Naive thymus-derived CD8-positive, alpha-beta T cell (primary cell): ENCODE data around the gene IQCC. TPM values are rescaled to one million over a fixed set of nuclear protein-coding genes. Genes with fewer than 3 reads are reported as not detected.

ENCODE experiments used
- ATAC-seq, 2 donors: fragments of 150-1000 bp; cut with Tn5 transposase in 1 of 2; sonication (Bioruptor Pico), chemical (Tn5 transposase) in 1 of 2; 1 replicate in 1 of 2; 2 replicates in 1 of 2; pipeline ENCODE4 v1.10.0; 2021; ENCODE audit warnings: mild to moderate bottlenecking in 2 of 2, moderate library complexity in 2 of 2
- POLR2A ChIA-PET: fragments of 350-600 bp; sonication (Branson Sonifier 250); formaldehyde crosslinking; loops from one replicate; lab custom pipeline; 2021; ENCODE audit warnings: antibody characterized with exemption; lab: Charles Lee
- DNase-seq, 10 donors: peaks; one replicate each; pipeline versions ENCODE4 v3.0.0 to v3.0.0-alpha.2; 2020 to 2022
- H3K27ac Mint-ChIP-seq, 10 donors: one replicate each; pipeline ENCODE4 v1.8.0; 2020 to 2022; ENCODE audit warnings: mild to moderate bottlenecking in 10 of 10, mixed read lengths in 10 of 10, moderate library complexity in 4 of 10, inconsistent platforms in 1 of 10
- H3K27me3 Mint-ChIP-seq, 5 donors: one replicate each; pipeline ENCODE4 v1.8.0; 2021 to 2022; ENCODE audit warnings: mixed read lengths in 5 of 5
- H3K36me3 Mint-ChIP-seq, 3 donors: one replicate each; pipeline ENCODE4 v1.8.0; 2020 to 2022; ENCODE audit warnings: mixed read lengths in 3 of 3, mild to moderate bottlenecking in 2 of 3, inconsistent platforms in 1 of 3
- H3K4me1 Mint-ChIP-seq, 4 donors: one replicate each; pipeline ENCODE4 v1.8.0; 2021 to 2022; ENCODE audit warnings: mixed read lengths in 4 of 4
- H3K4me3 Mint-ChIP-seq, 10 donors: one replicate each; pipeline ENCODE4 v1.8.0; 2020 to 2022; ENCODE audit warnings: mild to moderate bottlenecking in 10 of 10, mixed read lengths in 10 of 10, moderate library complexity in 6 of 10, inconsistent platforms in 1 of 10
- H3K9me3 Mint-ChIP-seq, 9 donors: one replicate each; pipeline ENCODE4 v1.8.0; 2020 to 2022; ENCODE audit warnings: mixed read lengths in 9 of 9, mild to moderate bottlenecking in 3 of 9, inconsistent platforms in 1 of 9, moderate library complexity in 1 of 9
- polyA plus RNA-seq, 3 donors: library from polyadenylated mRNA; unstranded; fragments of 300-500 nt; fragmentation: Illumina TruSeq; gene quantifications; one replicate each; pipeline ENCODE4 v1.2.3, GENCODE V29; 2021
- total RNA-seq, 8 experiments: library from RNA in 2 of 8; stranded (reverse) in 2 of 8; gene quantifications; one replicate each; pipeline ENCODE4 v1.2.3 and lab custom pipeline; 2021 to 2026

Gene IQCC
- total and polyA plus RNA-seq, 5 experiments from 2014 or later = 0.60 to 2.1 (median 0.92) TPM

- DNase-seq (peak; percentile 61 to 93 (median 84)), ATAC-seq (peak; percentile 74 to 85)
- Mint-ChIP-seq H3K36me3 (peaks cover 14 to 22% (median 16%) of the 10 kb centered on the region in 3 donors), H3K9me3 (no peaks in the 10 kb centered on the region), H3K27ac (peak overlapping the region; percentile 95 to 99 (median 98)), H3K27me3 (peaks cover 0 to 1% (median 0%) of the 10 kb centered on the region in 5 donors), H3K4me1 (peaks cover 35 to 87% (median 63%) of the 10 kb centered on the region in 4 donors), H3K4me3 (peak overlapping the region; percentile 94 to 100 (median 100))
- POLR2A ChIA-PET = interaction anchor here (0.8 to 50.5 kb wide), 21 partner anchors 6 to 401 kb away, joined by 3 to 2080 read pairs (median 5); partner anchors contain the start of genes BSDC1, CCDC28B, EIF3I and FAM167B
Measured at GRCh38 chr1:32249831-32250525, 44.5 kb downstream of the IQCC start.

- DNase-seq (peak; percentile 41 to 78 (median 61)), ATAC-seq (peak; percentile 32)
- Mint-ChIP-seq H3K9me3 (no peaks in the 10 kb centered on the region), H3K4me3 (peak within 1 kb of the TSS; percentile 94 to 100 (median 100)), H3K27ac (peak within 1 kb of the TSS; percentile 95 to 99 (median 98)), H3K4me1 (peaks cover 37 to 91% (median 66%) of the 10 kb centered on the region in 4 donors), H3K27me3 (peaks cover 0 to 1% (median 0%) of the 10 kb centered on the region in 5 donors), H3K36me3 (peaks cover 15 to 28% (median 16%) of the 10 kb centered on the region in 3 donors)
- POLR2A ChIA-PET = interaction anchor here (0.6 to 50.5 kb wide), 19 partner anchors 8 to 641 kb away, joined by 3 to 2080 read pairs (median 5); partner anchors contain the start of genes BSDC1, CCDC28B, EIF3I and FAM167B
Measured at GRCh38 chr1:32250893-32251716, 45.6 kb downstream of the IQCC start, which contains the start of gene LCK. LCK (plus strand) TSS chr1:32251265; CDS start chr1:32274330, 23,065 bp downstream.

GRCh38 chr1:32255072-32256071, 49.9 kb downstream of the IQCC start:
- DNase-seq (peak in 2 of 10 donors; percentile 55 to 61), ATAC-seq (peak; percentile 6 to 24)
- POLR2A ChIA-PET = interaction anchor here (0.7 to 50.5 kb wide), 8 partner anchors 12 to 139 kb away, joined by 3 to 2080 read pairs (median 8); partner anchors contain the start of genes BSDC1, EIF3I, FAM167B and HDAC1
- Mint-ChIP-seq H3K27ac (peak overlapping the region; percentile 86 to 99 (median 94)), H3K4me3 (peak overlapping the region; percentile 79 to 100 (median 88)), H3K27me3 (no peaks in the 10 kb centered on the region), H3K4me1 (peaks cover 30 to 80% (median 53%) of the 10 kb centered on the region in 4 donors), H3K36me3 (peaks cover 16 to 55% (median 29%) of the 10 kb centered on the region in 3 donors), H3K9me3 (no peaks in the 10 kb centered on the region)

- Mint-ChIP-seq H3K36me3 (peaks cover 14 to 57% (median 32%) of the 10 kb centered on the region in 3 donors), H3K4me1 (peaks cover 26 to 76% (median 53%) of the 10 kb centered on the region in 4 donors)
Measured at GRCh38 chr1:32256473-32257226, 51.2 kb downstream of the IQCC start.

GRCh38 chr1:32257227-32257508, 51.7 kb downstream of the IQCC start:
- DNase-seq (no peak), ATAC-seq (no peak)
- peaks cover 8 to 57% (median 30%) of the 10 kb centered on the region in 3 donors for H3K36me3 Mint-ChIP-seq
- no peaks in the 10 kb centered on the region for H3K27me3 Mint-ChIP-seq
- peaks cover 23 to 73% (median 54%) of the 10 kb centered on the region in 4 donors for H3K4me1 Mint-ChIP-seq
- H3K9me3 Mint-ChIP-seq = no peaks in the 10 kb centered on the region
- H3K4me3 Mint-ChIP-seq = peak overlapping the region; percentile 59 to 93 (median 86)
- POLR2A ChIA-PET = interaction anchor here (0.6 to 50.5 kb wide), 4 partner anchors 13 to 557 kb away, joined by 3 to 2080 read pairs (median 1042); partner anchors contain the start of genes EIF3I, FAM167B, HDAC1 and LCK
- H3K27ac Mint-ChIP-seq = peak overlapping the region; percentile 88 to 97 (median 95)

More at GRCh38 chr1:32256473-32257226, 51.2 kb downstream of the IQCC start:
- peak overlapping the region; percentile 59 to 93 (median 86) for H3K4me3 Mint-ChIP-seq
- no peaks in the 10 kb centered on the region for H3K27me3 Mint-ChIP-seq
- POLR2A ChIA-PET = interaction anchor here (0.6 to 50.5 kb wide), 8 partner anchors 13 to 557 kb away, joined by 3 to 2080 read pairs (median 8); partner anchors contain the start of genes EIF3I, FAM167B, HDAC1 and LCK
- H3K27ac Mint-ChIP-seq = peak overlapping the region; percentile 88 to 97 (median 95)
- peak; percentile 36 to 44 for ATAC-seq
- no peaks in the 10 kb centered on the region for H3K9me3 Mint-ChIP-seq
- DNase-seq = peak in 1 of 10 donors; percentile 46

Other genes with a start within 250 kb of the IQCC start
- 100 to 1,000 TPM; 121 to 130 TPM for gene KHDRBS1, start 191.8 kb upstream of the IQCC start, total RNA-seq
- gene KHDRBS1, start 191.8 kb upstream of the IQCC start, polyA plus RNA-seq = 100 to 1,000 TPM in 1 of 3 donors, 10 to 100 TPM in 2; 92.1 to 115 (median 99.2) TPM
- gene TMEM39B, start 132.7 kb upstream of the IQCC start, total RNA-seq = 10 to 100 TPM; 25.1 to 26.1 TPM
- 1 to 10 TPM; 2.4 to 4.8 (median 4.5) TPM for gene TMEM39B, start 132.7 kb upstream of the IQCC start, polyA plus RNA-seq
- 10 to 100 TPM; 59.5 to 66.4 TPM for gene KPNA6, start 97.6 kb upstream of the IQCC start, total RNA-seq
- gene KPNA6, start 97.6 kb upstream of the IQCC start, polyA plus RNA-seq = 10 to 100 TPM; 26.5 to 31.9 (median 28.3) TPM
- gene TXLNA, start 26.0 kb upstream of the IQCC start, total RNA-seq = 10 to 100 TPM; 35.7 to 36.0 TPM
- gene TXLNA, start 26.0 kb upstream of the IQCC start, polyA plus RNA-seq = 10 to 100 TPM; 19.0 to 28.3 (median 24.4) TPM
- gene CCDC28B, start 5.1 kb upstream of the IQCC start, total RNA-seq = 1 to 10 TPM; 6.5 to 7.0 TPM
- 10 to 100 TPM; 15.4 to 17.3 (median 16.3) TPM for gene CCDC28B, start 5.1 kb upstream of the IQCC start, polyA plus RNA-seq
- under 1 TPM in 1 of 2 experiments, not detected in 1; 0.22 TPM for gene DCDC2B, start 3.4 kb downstream of the IQCC start, total RNA-seq
- under 1 TPM in 1 of 3 donors, not detected in 2; 0.08 TPM for gene DCDC2B, start 3.4 kb downstream of the IQCC start, polyA plus RNA-seq
- 10 to 100 TPM; 24.3 to 26.4 TPM for gene TMEM234, start 16.7 kb downstream of the IQCC start, total RNA-seq
- gene TMEM234, start 16.7 kb downstream of the IQCC start, polyA plus RNA-seq = 1 to 10 TPM; 2.1 to 4.9 (median 4.4) TPM
- 10 to 100 TPM; 80.3 to 96.9 TPM for gene EIF3I, start 16.7 kb downstream of the IQCC start, total RNA-seq
- 100 to 1,000 TPM; 167 to 181 (median 179) TPM for gene EIF3I, start 16.7 kb downstream of the IQCC start, polyA plus RNA-seq
- 1 to 10 TPM; 1.5 to 1.7 TPM for gene FAM167B, start 41.6 kb downstream of the IQCC start, total RNA-seq
- not detected for gene FAM167B, start 41.6 kb downstream of the IQCC start, polyA plus RNA-seq
- 100 to 1,000 TPM; 509 to 515 TPM for gene LCK, start 45.6 kb downstream of the IQCC start, total RNA-seq
- 1,000 to 10,000 TPM in 1 of 3 donors, 100 to 1,000 TPM in 2; 876 to 1,069 (median 952) TPM for gene LCK, start 45.6 kb downstream of the IQCC start, polyA plus RNA-seq
- 100 to 1,000 TPM; 154 to 156 TPM for gene HDAC1, start 86.4 kb downstream of the IQCC start, total RNA-seq
- gene HDAC1, start 86.4 kb downstream of the IQCC start, polyA plus RNA-seq = 100 to 1,000 TPM; 171 to 202 (median 173) TPM
- 10 to 100 TPM; 39.1 to 41.1 TPM for gene MARCKSL1, start 130.6 kb downstream of the IQCC start, total RNA-seq
- gene MARCKSL1, start 130.6 kb downstream of the IQCC start, polyA plus RNA-seq = 10 to 100 TPM; 37.8 to 81.4 (median 72.7) TPM
- 10 to 100 TPM; 28.7 to 30.7 TPM for gene FAM229A, start 156.8 kb downstream of the IQCC start, total RNA-seq
- gene FAM229A, start 156.8 kb downstream of the IQCC start, polyA plus RNA-seq = under 1 TPM; 0.06 to 0.47 (median 0.14) TPM
- gene TSSK3, start 156.9 kb downstream of the IQCC start, total RNA-seq = 1 to 10 TPM; 2.9 to 3.7 TPM
- 1 to 10 TPM in 2 of 3 donors, under 1 TPM in 1; 0.20 to 2.5 (median 2.0) TPM for gene TSSK3, start 156.9 kb downstream of the IQCC start, polyA plus RNA-seq
- 100 to 1,000 TPM; 112 to 113 TPM for gene BSDC1, start 188.8 kb downstream of the IQCC start, total RNA-seq
- gene BSDC1, start 188.8 kb downstream of the IQCC start, polyA plus RNA-seq = 10 to 100 TPM; 29.5 to 39.6 (median 31.1) TPM